ENCODE data around the gene WDR27. TPM values are rescaled to one million over a fixed set of nuclear protein-coding genes. Genes with fewer than 3 reads are reported as not detected.

WDR27 gene
- total and polyA plus RNA-seq, 2 donors from 2014 or later = 12.3 to 45.0 TPM

- Histone ChIP-seq H3K27ac (ENCODE audit: low read depth in 2 of 2, low read length in 2 of 2) (peak overlapping the region; percentile 72 to 79), H3K27me3 (ENCODE audit: control insufficient read depth, insufficient read depth, low read length) (no peaks in the 10 kb centered on the region), H3K36me3 (ENCODE audit: control insufficient read depth in 2 of 3, insufficient read depth in 3 of 3, low read length in 3 of 3) (no peaks in the 10 kb centered on the region), H3K9me3 (ENCODE audit: control insufficient read depth in 2 of 3, insufficient read depth in 1 of 3, low read length in 3 of 3) (no peaks in the 10 kb centered on the region), H3K4me3 (ENCODE audit: low read length in 3 of 3) (peak overlapping the region; percentile 43 to 58 (median 53)), H3K4me1 (ENCODE audit: control insufficient read depth in 2 of 3, insufficient read depth in 2 of 3, low read depth in 1 of 3, low read length in 3 of 3) (peaks cover 0 to 7% (median 2%) of the 10 kb centered on the region in 3 donors), H3K9ac (ENCODE audit: low read length in 3 of 3) (peak overlapping the region; percentile 1 to 40 (median 21))
- FAIRE-seq (no peak), DNase-seq (peak; percentile 70 to 87 (median 83))
- TF ChIP-seq CTCF (IDR thresholded peaks at IDR 0.05; ENCODE audit: borderline replicate concordance, extremely low read depth, insufficient read depth) = no peak
- intact Hi-C loops (cut with DNase I) = no loop called here
These were observed 23.6 kb upstream of the WDR27 start for GRCh38 chr6:169725125-169726048.

GRCh38 chr6:169724494-169725124 is 22.8 kb upstream of the WDR27 start, which contains the start of gene PHF10:
TSS of gene PHF10 (minus strand) at chr6:169724500. CDS start at chr6:169723931, 569 bp downstream.
- TF ChIP-seq CTCF (IDR thresholded peaks at IDR 0.05; ENCODE audit: borderline replicate concordance, extremely low read depth, insufficient read depth) = no peak
- Histone ChIP-seq H3K9ac (ENCODE audit: low read length in 3 of 3) (peak within 1 kb of the TSS; percentile 50 to 89 (median 86)), H3K4me1 (ENCODE audit: control insufficient read depth in 2 of 3, insufficient read depth in 2 of 3, low read depth in 1 of 3, low read length in 3 of 3) (peaks cover 0 to 7% (median 2%) of the 10 kb centered on the region in 3 donors), H3K27ac (ENCODE audit: low read depth in 2 of 2, low read length in 2 of 2) (peak within 1 kb of the TSS; percentile 83 to 84), H3K36me3 (ENCODE audit: control insufficient read depth in 2 of 3, insufficient read depth in 3 of 3, low read length in 3 of 3) (no peaks in the 10 kb centered on the region), H3K27me3 (ENCODE audit: control insufficient read depth, insufficient read depth, low read length) (no peaks in the 10 kb centered on the region), H3K4me3 (ENCODE audit: low read length in 3 of 3) (peak within 1 kb of the TSS; percentile 82 to 94 (median 84)), H3K9me3 (ENCODE audit: control insufficient read depth in 2 of 3, insufficient read depth in 1 of 3, low read length in 3 of 3) (no peaks in the 10 kb centered on the region)
- FAIRE-seq (no peak), DNase-seq (peak; percentile 82 to 95 (median 90))
- intact Hi-C loops (cut with DNase I) = no loop called here

GRCh38 chr6:169723991-169724493 is 22.2 kb upstream of the WDR27 start:
- no peak overlapping the region for H3K9ac ChIP-seq (ENCODE audit: low read length in 3 of 3)
- no peak for TF ChIP-seq CTCF (IDR thresholded peaks at IDR 0.05; ENCODE audit: borderline replicate concordance, extremely low read depth, insufficient read depth)

More at GRCh38 chr6:169723991-169724493, 22.2 kb upstream of the WDR27 start:
- intact Hi-C loops (cut with DNase I) = no loop called here
- no peak for FAIRE-seq
- Histone ChIP-seq H3K4me3 (ENCODE audit: low read length in 3 of 3) (no peak overlapping the region), H3K36me3 (ENCODE audit: control insufficient read depth in 2 of 3, insufficient read depth in 3 of 3, low read length in 3 of 3) (no peaks in the 10 kb centered on the region), H3K27me3 (ENCODE audit: control insufficient read depth, insufficient read depth, low read length) (no peaks in the 10 kb centered on the region), H3K27ac (ENCODE audit: low read depth in 2 of 2, low read length in 2 of 2) (peak overlapping the region in 1 of 2 donors; percentile 83), H3K4me1 (ENCODE audit: control insufficient read depth in 2 of 3, insufficient read depth in 2 of 3, low read depth in 1 of 3, low read length in 3 of 3) (peaks cover 0 to 7% (median 2%) of the 10 kb centered on the region in 3 donors), H3K9me3 (ENCODE audit: control insufficient read depth in 2 of 3, insufficient read depth in 1 of 3, low read length in 3 of 3) (no peaks in the 10 kb centered on the region)
- DNase-seq = peak in 3 of 5 donors; percentile 31 to 82 (median 64)

All from kidney (tissue), 14 donors.